Thoracic aorta (tissue), 2 donors: ENCODE measurements around the gene ANP32A. TPM values are rescaled to one million over a fixed set of nuclear protein-coding genes. Genes with fewer than 3 reads are reported as not detected.

Source experiments
- ATAC-seq: fragments of 150-250 bp; one replicate; pipeline ENCODE4 v1.8.0; 2017; ENCODE audit warnings: low read depth; ENCODE audit not compliant: insufficient number of reproducible peaks, low FRiP score
- DNase-seq: peaks from one replicate; pipeline ENCODE4 v3.0.0-alpha.2; 2020; ENCODE audit warnings: low spot score
- H3K27ac ChIP-seq, 2 donors: fragments of 200-600 bp; sonication (generic); 1 replicate in 1 of 2; 2 replicates in 1 of 2; pipeline ENCODE4 v1.5.1; 2016; ENCODE audit warnings: mild to moderate bottlenecking in 2 of 2, moderate library complexity in 2 of 2
- H3K27me3 ChIP-seq: fragments of 200-600 bp; sonication (generic); replicated peaks from 2 replicates; pipeline ENCODE4 v1.6.0; 2016; ENCODE audit warnings: mild to moderate bottlenecking; ENCODE audit not compliant: insufficient read depth
- H3K36me3 ChIP-seq: fragments of 200-600 bp; sonication (generic); one replicate; pipeline ENCODE4 v1.5.1; 2016
- H3K4me1 ChIP-seq, 2 donors: fragments of 200-600 bp; sonication (generic); 1 replicate in 1 of 2; 2 replicates in 1 of 2; pipeline versions ENCODE4 v1.5.1 to v1.6.0; 2016; ENCODE audit warnings: low read depth in 2 of 2, mild to moderate bottlenecking in 1 of 2; ENCODE audit not compliant: control insufficient read depth in 1 of 2
- H3K4me3 ChIP-seq: fragments of 200-600 bp; sonication (generic); 2 replicates; pipeline ENCODE4 v1.5.1; 2016; ENCODE audit warnings: mild to moderate bottlenecking
- H3K9me3 ChIP-seq: fragments of 200-600 bp; sonication (generic); 2 replicates; pipeline ENCODE4 v1.5.1; 2016
- CTCF ChIP-seq: fragments of 200-600 bp; sonication (generic); IDR thresholded peaks from one replicate; pipeline ENCODE4 v1.5.1; 2019; ENCODE audit warnings: antibody characterized with exemption
- total RNA-seq, 2 donors: library from RNA; depleted of rRNA; stranded (reverse); fragments of >200 nt; gene quantifications; one replicate each; pipeline versions ENCODE4 v1.1.0 to v1.2.3, GENCODE V29; 2016

The ANP32A gene
- total RNA-seq, 2 donors from 2014 or later: 46.0 to 54.2 TPM

- Histone ChIP-seq H3K4me1 (peaks cover 13 to 55% of the 10 kb centered on the region in 2 donors), H3K27me3 (no peaks in the 10 kb centered on the region), H3K4me3 (no peak overlapping the region), H3K36me3 (no peaks in the 10 kb centered on the region), H3K9me3 (no peaks in the 10 kb centered on the region), H3K27ac (no peak overlapping the region)
- DNase-seq: no peak
- TF ChIP-seq CTCF: no peak
- ATAC-seq: no peak
Observed at GRCh38 chr15:68815598-68815997, 5.1 kb downstream of the ANP32A start.

GRCh38 chr15:68814596-68814995 is 6.1 kb downstream of the ANP32A start:
- Histone ChIP-seq H3K4me3 (no peak overlapping the region), H3K9me3 (no peaks in the 10 kb centered on the region), H3K27me3 (no peaks in the 10 kb centered on the region), H3K36me3 (no peaks in the 10 kb centered on the region), H3K27ac (no peak overlapping the region), H3K4me1 (peaks cover 13 to 55% of the 10 kb centered on the region in 2 donors)
- DNase-seq: no peak
- no peak for TF ChIP-seq CTCF
- ATAC-seq: no peak

- no peak for ATAC-seq
- TF ChIP-seq CTCF: no peak
- H3K27me3 ChIP-seq: no peaks in the 10 kb centered on the region
- H3K9me3 ChIP-seq: no peaks in the 10 kb centered on the region
- H3K36me3 ChIP-seq: no peaks in the 10 kb centered on the region
- H3K4me3 ChIP-seq: no peak overlapping the region
- H3K4me1 ChIP-seq: peaks cover 13 to 56% of the 10 kb centered on the region in 2 donors
- H3K27ac ChIP-seq: no peak overlapping the region
- no peak for DNase-seq
Observed at GRCh38 chr15:68812597-68813431, 7.9 kb downstream of the ANP32A start.

- ATAC-seq (no peak), DNase-seq (no peak)
- Histone ChIP-seq H3K27me3 (no peaks in the 10 kb centered on the region), H3K36me3 (no peaks in the 10 kb centered on the region), H3K27ac (no peak overlapping the region), H3K9me3 (no peaks in the 10 kb centered on the region), H3K4me3 (no peak overlapping the region), H3K4me1 (peaks cover 13 to 64% of the 10 kb centered on the region in 2 donors)
- TF ChIP-seq CTCF: no peak
Observed at GRCh38 chr15:68812069-68812468, 8.6 kb downstream of the ANP32A start.

- peaks cover 7 to 48% of the 10 kb centered on the region in 2 donors for H3K4me1 ChIP-seq
- no peak overlapping the region for H3K4me3 ChIP-seq
- no peak for ATAC-seq
- no peak overlapping the region for H3K27ac ChIP-seq
- no peak for TF ChIP-seq CTCF
- no peak for DNase-seq
- H3K9me3 ChIP-seq: no peaks in the 10 kb centered on the region
- H3K27me3 ChIP-seq: no peaks in the 10 kb centered on the region
- H3K36me3 ChIP-seq: no peaks in the 10 kb centered on the region
Observed at GRCh38 chr15:68809517-68809916, 11.2 kb downstream of the ANP32A start.
